A549 (cell line): Measurements from ENCODE around the gene CARD9.

Experiments
- POLR2AphosphoS2 ChIP-seq: conservative IDR thresholded peaks from 2 replicates; pipeline ENCODE4 v1.6.1; 2012; ENCODE audit warnings: low read length, improper control_type of control experiment, inconsistent platforms
- REST ChIP-seq: fragments of 200-600 bp; sonication (generic); IDR thresholded peaks from 2 replicates; pipeline ENCODE4 v1.6.1; 2016; ENCODE audit warnings: antibody characterized with exemption, mild to moderate bottlenecking, moderate library complexity
- RFX5 ChIP-seq: fragments of 450-650 bp; IDR thresholded peaks from 2 replicates; pipeline ENCODE4 v1.7.1; 2014; ENCODE audit warnings: antibody characterized with exemption, mild to moderate bottlenecking, moderate library complexity

- no peak for TF ChIP-seq RFX5
- no peak for TF ChIP-seq POLR2AphosphoS2
- no peak for TF ChIP-seq REST
These were observed 28.8 kb downstream of the CARD9 start for GRCh38 chr9:136344544-136345280.
